Hepatocyte (in vitro differentiated cells): ENCODE measurements around the gene ATF6. TPM values are rescaled to one million over a fixed set of nuclear protein-coding genes. Genes with fewer than 3 reads are reported as not detected.

Source experiments
- DNase-seq: peaks from one replicate; pipeline ENCODE4 v3.0.0-alpha.2; 2016; ENCODE audit warnings: low spot score
- H2AFZ ChIP-seq: fragments of 200-600 bp; sonication (generic); 2 replicates; pipeline ENCODE4 v1.6.0; 2016; ENCODE audit warnings: antibody characterized with exemption, mild to moderate bottlenecking
- H3K27ac ChIP-seq: fragments of 200-600 bp; sonication (generic); 2 replicates; pipeline ENCODE4 v1.5.1; 2016; ENCODE audit warnings: mild to moderate bottlenecking
- H3K27me3 ChIP-seq: fragments of 200-600 bp; sonication (generic); 2 replicates; pipeline ENCODE4 v1.6.1; 2016
- H3K36me3 ChIP-seq: fragments of 200-600 bp; sonication (generic); replicated peaks from 2 replicates; pipeline ENCODE4 v1.5.1; 2016; ENCODE audit warnings: low read depth; ENCODE audit not compliant: insufficient read depth
- H3K4me1 ChIP-seq: fragments of 200-600 bp; sonication (generic); 2 replicates; pipeline ENCODE4 v1.5.1; 2016; ENCODE audit warnings: mild to moderate bottlenecking, moderate library complexity; ENCODE audit not compliant: insufficient read depth
- H3K4me2 ChIP-seq: fragments of 200-600 bp; sonication (generic); 2 replicates; pipeline ENCODE4 v1.6.0; 2016
- H3K4me3 ChIP-seq: fragments of 200-600 bp; sonication (generic); 2 replicates; pipeline ENCODE4 v1.5.1; 2016; ENCODE audit warnings: mild to moderate bottlenecking
- H3K79me2 ChIP-seq: fragments of 200-600 bp; sonication (generic); 2 replicates; pipeline ENCODE4 v1.6.0; 2017; ENCODE audit warnings: mild to moderate bottlenecking
- H3K9me2 ChIP-seq: fragments of 200-600 bp; sonication (generic); replicated peaks from 2 replicates; pipeline ENCODE4 v1.6.0; 2017; ENCODE audit warnings: mild to moderate bottlenecking; ENCODE audit not compliant: insufficient read depth
- H3K9me3 ChIP-seq: fragments of 200-600 bp; sonication (generic); 2 replicates; pipeline ENCODE4 v1.5.1; 2016; ENCODE audit warnings: low read depth, mild to moderate bottlenecking
- H4K20me1 ChIP-seq: fragments of 200-600 bp; sonication (generic); 2 replicates; pipeline ENCODE4 v1.6.0; 2016; ENCODE audit warnings: mild to moderate bottlenecking; ENCODE audit not compliant: insufficient read depth, poor library complexity, severe bottlenecking
- EZH2 ChIP-seq: fragments of 200-600 bp; sonication (generic); IDR thresholded peaks from 2 replicates; pipeline ENCODE4 v1.6.1; 2016; ENCODE audit warnings: antibody characterized with exemption, mild to moderate bottlenecking, borderline replicate concordance
- EZH2phosphoT487 ChIP-seq: fragments of 200-600 bp; sonication (generic); IDR thresholded peaks from one replicate; pipeline ENCODE4 v1.6.1; 2018; ENCODE audit warnings: antibody characterized with exemption, mild to moderate bottlenecking, low read depth, moderate library complexity; ENCODE audit not compliant: unreplicated experiment, severe bottlenecking
- WGBS: methylation state at CpG from one replicate; pipeline ENCODE4 v1.1.6; 2016; ENCODE audit warnings: low lambda C conversion rate; ENCODE audit errors: missing lambda C conversion rate; 5-methylcytosine and 5-hydroxymethylcytosine counted together
- polyA plus RNA-seq: library from polyadenylated mRNA; unstranded; fragments of >200 nt; fragmentation: Nextera tagmentation; extraction: Ambion mirVana; gene quantifications from 2 replicates; pipeline ENCODE4 v1.2.1, GENCODE V29; 2016
- total RNA-seq: library from RNA; depleted of rRNA; stranded (reverse); fragments of >200 nt; gene quantifications from 2 replicates; pipeline ENCODE4 v1.2.3, GENCODE V29; 2014
- TF ChIP-seq, protein P1 (sequence below): fragments of 200-600 bp; sonication (generic); IDR thresholded peaks from 2 replicates; pipeline ENCODE4 v1.5.1; 2016; ENCODE audit warnings: antibody characterized with exemption, mild to moderate bottlenecking; ENCODE audit not compliant: poor library complexity

Gene ATF6
- total and polyA plus RNA-seq, 2 experiments from 2014 or later = 15.3 to 29.8 TPM

- no peaks in the 10 kb centered on the region for H3K79me2 ChIP-seq
- H3K27me3 ChIP-seq = no peaks in the 10 kb centered on the region
- 83% methylated on average over 1 of the region's 1 CpG for WGBS
- H3K4me3 ChIP-seq = no peak overlapping the region
- H2AFZ ChIP-seq = no peak overlapping the region
- no peaks in the 10 kb centered on the region for H3K9me3 ChIP-seq
- H3K4me1 ChIP-seq = no peaks in the 10 kb centered on the region
- H3K36me3 ChIP-seq = no peaks in the 10 kb centered on the region
- H3K4me2 ChIP-seq = no peak overlapping the region
- TF ChIP-seq EZH2phosphoT487 = no peak
- TF ChIP-seq, protein P1, sequence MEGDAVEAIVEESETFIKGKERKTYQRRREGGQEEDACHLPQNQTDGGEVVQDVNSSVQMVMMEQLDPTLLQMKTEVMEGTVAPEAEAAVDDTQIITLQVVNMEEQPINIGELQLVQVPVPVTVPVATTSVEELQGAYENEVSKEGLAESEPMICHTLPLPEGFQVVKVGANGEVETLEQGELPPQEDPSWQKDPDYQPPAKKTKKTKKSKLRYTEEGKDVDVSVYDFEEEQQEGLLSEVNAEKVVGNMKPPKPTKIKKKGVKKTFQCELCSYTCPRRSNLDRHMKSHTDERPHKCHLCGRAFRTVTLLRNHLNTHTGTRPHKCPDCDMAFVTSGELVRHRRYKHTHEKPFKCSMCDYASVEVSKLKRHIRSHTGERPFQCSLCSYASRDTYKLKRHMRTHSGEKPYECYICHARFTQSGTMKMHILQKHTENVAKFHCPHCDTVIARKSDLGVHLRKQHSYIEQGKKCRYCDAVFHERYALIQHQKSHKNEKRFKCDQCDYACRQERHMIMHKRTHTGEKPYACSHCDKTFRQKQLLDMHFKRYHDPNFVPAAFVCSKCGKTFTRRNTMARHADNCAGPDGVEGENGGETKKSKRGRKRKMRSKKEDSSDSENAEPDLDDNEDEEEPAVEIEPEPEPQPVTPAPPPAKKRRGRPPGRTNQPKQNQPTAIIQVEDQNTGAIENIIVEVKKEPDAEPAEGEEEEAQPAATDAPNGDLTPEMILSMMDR = no peak
- no peak for TF ChIP-seq EZH2
- H3K27ac ChIP-seq = no peak overlapping the region
- no peak for DNase-seq
- H4K20me1 ChIP-seq = no peaks in the 10 kb centered on the region
- no peaks in the 10 kb centered on the region for H3K9me2 ChIP-seq
These were observed 155.9 kb downstream of the ATF6 start for GRCh38 chr1:161921990-161922389.

DNA sequence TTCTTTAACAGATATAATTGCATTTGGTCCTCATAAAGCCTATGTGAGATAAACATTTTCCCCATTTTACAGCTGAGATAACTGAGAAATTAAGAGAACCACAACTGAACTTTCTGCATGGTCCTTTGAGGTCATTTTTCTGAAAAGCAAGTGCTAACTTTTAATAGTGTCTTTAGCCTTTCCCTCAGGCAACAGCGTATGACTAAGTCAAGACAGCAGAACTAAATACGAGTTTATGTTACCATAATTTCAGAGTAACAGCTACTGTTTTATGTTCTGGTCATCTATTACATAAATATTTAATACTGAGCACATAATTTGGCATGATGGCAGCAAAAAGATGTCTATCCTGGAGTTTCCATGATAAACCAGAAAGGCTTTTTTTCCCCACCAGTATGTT, 161.9 kb downstream of the ATF6 start:
- Histone ChIP-seq H3K79me2 (no peaks in the 10 kb centered on the region), H3K36me3 (no peaks in the 10 kb centered on the region), H3K9me2 (no peaks in the 10 kb centered on the region), H3K4me2 (no peak overlapping the region), H3K4me3 (no peak overlapping the region), H3K4me1 (no peaks in the 10 kb centered on the region), H3K27me3 (no peaks in the 10 kb centered on the region), H3K9me3 (no peaks in the 10 kb centered on the region), H4K20me1 (no peaks in the 10 kb centered on the region), H3K27ac (no peak overlapping the region), H2AFZ (no peak overlapping the region)
- WGBS = 86% methylated on average over 2 of the region's 2 CpGs
- TF ChIP-seq, protein P1 = no peak
- TF ChIP-seq EZH2phosphoT487 (no peak), EZH2 (no peak)
- DNase-seq = no peak

DNA sequence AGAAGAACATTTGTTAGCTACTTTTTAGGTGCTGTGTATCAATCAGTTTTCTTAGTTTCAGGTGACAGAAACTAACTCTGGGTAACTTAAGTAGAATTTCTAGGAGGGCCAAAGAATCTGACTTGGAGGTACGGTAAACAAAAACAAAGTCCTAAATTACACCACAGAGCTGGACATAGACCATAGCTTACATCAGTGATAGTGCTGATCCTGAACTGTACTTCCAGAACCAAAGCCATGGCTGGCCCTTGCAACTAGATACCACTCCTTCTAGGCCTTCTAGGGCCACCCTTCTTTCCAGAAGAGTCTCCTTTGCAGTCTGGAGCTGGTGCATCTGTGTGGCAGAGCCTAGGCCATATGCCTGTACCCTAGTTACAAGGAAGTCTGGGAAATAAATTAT, 163.0 kb downstream of the ATF6 start:
- Histone ChIP-seq H3K4me1 (no peaks in the 10 kb centered on the region), H3K79me2 (no peaks in the 10 kb centered on the region), H3K4me2 (no peak overlapping the region), H3K27me3 (no peaks in the 10 kb centered on the region), H3K9me3 (no peaks in the 10 kb centered on the region), H3K4me3 (no peak overlapping the region), H3K36me3 (no peaks in the 10 kb centered on the region), H3K9me2 (no peaks in the 10 kb centered on the region), H2AFZ (no peak overlapping the region), H4K20me1 (no peaks in the 10 kb centered on the region), H3K27ac (no peak overlapping the region)
- WGBS = 94% methylated on average over 1 of the region's 1 CpG
- TF ChIP-seq EZH2phosphoT487 = no peak
- no peak for DNase-seq

DNA sequence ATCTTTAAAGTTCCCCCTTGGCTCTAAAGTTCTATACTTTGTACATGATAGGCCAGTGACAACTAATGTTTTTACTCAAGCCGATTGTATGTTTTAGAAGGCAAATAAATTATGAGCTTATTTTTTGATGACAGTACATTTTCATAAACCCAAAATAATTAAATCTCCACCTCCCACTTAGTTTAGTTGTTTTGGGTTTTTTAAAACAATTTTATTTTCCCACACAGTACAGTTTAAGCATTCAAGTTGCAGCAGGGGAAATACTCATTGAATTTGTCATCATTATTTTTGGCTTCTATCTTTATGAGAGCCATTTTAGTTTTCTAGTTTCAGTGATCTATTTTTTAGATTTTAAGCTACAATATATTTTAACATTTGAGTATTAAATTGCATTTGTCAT, 163.9 kb downstream of the ATF6 start:
- Histone ChIP-seq H3K9me3 (no peaks in the 10 kb centered on the region), H2AFZ (no peak overlapping the region), H3K36me3 (no peaks in the 10 kb centered on the region), H3K79me2 (no peaks in the 10 kb centered on the region), H3K27ac (no peak overlapping the region), H3K4me2 (no peak overlapping the region), H4K20me1 (no peaks in the 10 kb centered on the region), H3K9me2 (no peaks in the 10 kb centered on the region), H3K27me3 (no peaks in the 10 kb centered on the region), H3K4me3 (no peak overlapping the region), H3K4me1 (no peaks in the 10 kb centered on the region)
- TF ChIP-seq EZH2phosphoT487 (no peak), EZH2 (no peak)
- TF ChIP-seq, protein P1 = no peak
- WGBS = 97% methylated on average over 1 of the region's 1 CpG
- DNase-seq = no peak
